Osteoblast (primary cell): ENCODE results near the gene TESMIN. TPM values are rescaled to one million over a fixed set of nuclear protein-coding genes. Genes with fewer than 3 reads are reported as not detected.

Source experiments
- DNase-seq: peaks from one replicate; pipeline ENCODE4 v3.0.0; 2011; ENCODE audit warnings: low spot score, mixed read lengths; ENCODE audit not compliant: insufficient read length; ENCODE audit errors: missing footprints
- H2AFZ ChIP-seq: 2 replicates; pipeline ENCODE4 v1.6.0; 2011; ENCODE audit warnings: mild to moderate bottlenecking, low read length
- H3K27ac ChIP-seq: 2 replicates; pipeline ENCODE4 v1.5.1; 2011; ENCODE audit warnings: mild to moderate bottlenecking, low read depth, low read length, moderate library complexity
- H3K27me3 ChIP-seq: 2 replicates; pipeline ENCODE4 v1.6.0; 2012; ENCODE audit warnings: mild to moderate bottlenecking, control low read depth, inconsistent platforms, low read length, moderate library complexity; ENCODE audit not compliant: insufficient read depth
- H3K36me3 ChIP-seq: 2 replicates; pipeline ENCODE4 v1.5.1; 2011; ENCODE audit warnings: mild to moderate bottlenecking, low read length, control low read depth, moderate library complexity; ENCODE audit not compliant: insufficient read depth
- H3K4me1 ChIP-seq: 2 replicates; pipeline ENCODE4 v1.5.1; 2011; ENCODE audit warnings: mild to moderate bottlenecking, low read length, control low read depth, moderate library complexity; ENCODE audit not compliant: insufficient read depth
- H3K4me2 ChIP-seq: 2 replicates; pipeline ENCODE4 v1.6.0; 2011; ENCODE audit warnings: mild to moderate bottlenecking, low read length; ENCODE audit not compliant: insufficient read depth
- H3K4me3 ChIP-seq: fragments of 200-600 bp; sonication (generic); 3 replicates; pipeline ENCODE4 v1.5.1; 2012; ENCODE audit warnings: mild to moderate bottlenecking, low read length, inconsistent platforms; ENCODE audit not compliant: insufficient read depth
- H3K79me2 ChIP-seq: 2 replicates; pipeline ENCODE4 v1.6.0; 2012; ENCODE audit warnings: mild to moderate bottlenecking, low read length, control low read depth, inconsistent platforms; ENCODE audit not compliant: insufficient read depth
- H3K9me3 ChIP-seq: 2 replicates; pipeline ENCODE4 v1.5.1; 2011; ENCODE audit warnings: low read depth, low read length, control low read depth
- H4K20me1 ChIP-seq: 2 replicates; pipeline ENCODE4 v1.6.0; 2012; ENCODE audit warnings: mild to moderate bottlenecking, low read length, control low read depth; ENCODE audit not compliant: insufficient read depth
- total RNA-seq: library from RNA; depleted of rRNA; stranded (reverse); fragments of >200 nt; gene quantifications from 2 replicates; pipeline ENCODE4 v1.2.3, GENCODE V29; 2012
- TF ChIP-seq, protein P1 (sequence below): IDR thresholded peaks from 2 replicates; pipeline ENCODE4 v1.5.1; 2011; ENCODE audit warnings: mild to moderate bottlenecking, low read depth, low read length, moderate library complexity; ENCODE audit errors: extremely low read depth

The TESMIN gene
- total RNA-seq, 1 donor = not detected

DNA sequence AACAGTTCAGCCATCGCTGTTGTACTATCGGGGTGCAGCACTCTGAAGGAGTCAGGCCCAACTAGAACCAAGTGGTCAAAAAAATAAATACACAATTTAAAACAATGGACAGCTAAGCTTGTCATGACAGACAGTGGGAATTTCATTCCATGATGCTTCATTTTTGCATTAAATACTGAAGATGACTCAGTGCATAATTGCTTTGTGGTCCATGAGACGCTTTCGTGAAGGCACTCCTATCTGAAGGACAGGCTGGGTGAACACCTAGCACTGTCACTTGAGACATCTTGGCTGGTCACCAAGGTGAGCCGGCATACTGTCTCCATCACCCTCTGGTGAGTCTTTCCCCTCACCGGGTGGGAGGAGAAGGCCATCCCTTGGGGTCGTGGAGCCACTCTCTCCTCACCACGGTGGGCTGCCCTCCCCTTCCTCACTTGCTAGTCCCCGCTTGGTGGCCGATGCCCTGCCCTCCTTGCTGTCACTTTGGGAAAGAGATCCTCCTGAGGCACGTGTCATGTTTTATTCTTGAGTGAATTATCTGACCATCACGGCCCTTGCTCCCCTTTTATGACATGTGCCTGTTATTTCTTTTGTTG is 4.9 kb upstream of the TESMIN start:
- Histone ChIP-seq H3K9me3 (no peaks in the 10 kb centered on the region), H2AFZ (no peak overlapping the region), H3K4me1 (no peaks in the 10 kb centered on the region), H3K27ac (no peak overlapping the region), H3K27me3 (no peaks in the 10 kb centered on the region), H3K36me3 (peaks cover 35% of the 10 kb centered on the region), H3K79me2 (no peaks in the 10 kb centered on the region), H3K4me3 (no peak overlapping the region), H3K4me2 (no peak overlapping the region), H4K20me1 (peaks cover 4% of the 10 kb centered on the region)
- TF ChIP-seq, protein P1, sequence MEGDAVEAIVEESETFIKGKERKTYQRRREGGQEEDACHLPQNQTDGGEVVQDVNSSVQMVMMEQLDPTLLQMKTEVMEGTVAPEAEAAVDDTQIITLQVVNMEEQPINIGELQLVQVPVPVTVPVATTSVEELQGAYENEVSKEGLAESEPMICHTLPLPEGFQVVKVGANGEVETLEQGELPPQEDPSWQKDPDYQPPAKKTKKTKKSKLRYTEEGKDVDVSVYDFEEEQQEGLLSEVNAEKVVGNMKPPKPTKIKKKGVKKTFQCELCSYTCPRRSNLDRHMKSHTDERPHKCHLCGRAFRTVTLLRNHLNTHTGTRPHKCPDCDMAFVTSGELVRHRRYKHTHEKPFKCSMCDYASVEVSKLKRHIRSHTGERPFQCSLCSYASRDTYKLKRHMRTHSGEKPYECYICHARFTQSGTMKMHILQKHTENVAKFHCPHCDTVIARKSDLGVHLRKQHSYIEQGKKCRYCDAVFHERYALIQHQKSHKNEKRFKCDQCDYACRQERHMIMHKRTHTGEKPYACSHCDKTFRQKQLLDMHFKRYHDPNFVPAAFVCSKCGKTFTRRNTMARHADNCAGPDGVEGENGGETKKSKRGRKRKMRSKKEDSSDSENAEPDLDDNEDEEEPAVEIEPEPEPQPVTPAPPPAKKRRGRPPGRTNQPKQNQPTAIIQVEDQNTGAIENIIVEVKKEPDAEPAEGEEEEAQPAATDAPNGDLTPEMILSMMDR = no peak
- DNase-seq = no peak

GRCh38 chr11:68753300-68753699 is 2.0 kb upstream of the TESMIN start:
- Histone ChIP-seq H3K27ac (no peak overlapping the region), H3K9me3 (no peaks in the 10 kb centered on the region), H3K4me1 (no peaks in the 10 kb centered on the region), H3K36me3 (peaks cover 22% of the 10 kb centered on the region), H3K4me3 (no peak overlapping the region), H3K27me3 (no peaks in the 10 kb centered on the region), H4K20me1 (peaks cover 4% of the 10 kb centered on the region), H3K79me2 (no peaks in the 10 kb centered on the region), H3K4me2 (no peak overlapping the region), H2AFZ (no peak overlapping the region)
- TF ChIP-seq, protein P1 = no peak
- DNase-seq = no peak

DNA sequence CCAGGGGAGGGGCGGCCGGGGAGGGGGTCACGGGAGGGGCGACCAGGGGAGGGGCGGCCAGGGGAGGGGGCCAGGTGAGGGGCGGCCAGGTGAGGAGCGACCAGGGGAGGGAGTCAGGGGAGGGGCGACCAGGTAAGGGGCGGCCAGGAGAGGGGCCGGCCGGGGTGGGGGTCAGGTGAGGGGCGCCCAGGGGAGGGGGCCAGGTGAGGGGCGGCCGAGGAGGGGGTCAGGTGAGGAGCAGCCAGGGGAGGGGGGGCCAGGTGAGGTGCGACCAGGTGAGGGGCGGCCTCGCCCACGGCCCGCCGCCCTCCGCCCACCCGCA is 355 bp downstream of the TESMIN start:
- no peak overlapping the region for H2AFZ ChIP-seq
- no peaks in the 10 kb centered on the region for H4K20me1 ChIP-seq
- no peaks in the 10 kb centered on the region for H3K9me3 ChIP-seq
- H3K4me2 ChIP-seq = peak overlapping the region; percentile 54
- no peak for DNase-seq
- no peaks in the 10 kb centered on the region for H3K27me3 ChIP-seq
- peak overlapping the region; percentile 59 for H3K4me3 ChIP-seq
- no peaks in the 10 kb centered on the region for H3K79me2 ChIP-seq
- H3K36me3 ChIP-seq = no peaks in the 10 kb centered on the region
- no peaks in the 10 kb centered on the region for H3K4me1 ChIP-seq
- no peak overlapping the region for H3K27ac ChIP-seq
- TF ChIP-seq, protein P1 = no peak

GRCh38 chr11:68750195-68751003 is 921 bp downstream of the TESMIN start:
- Histone ChIP-seq H2AFZ (no peak overlapping the region), H3K27ac (no peak overlapping the region), H3K9me3 (no peaks in the 10 kb centered on the region), H4K20me1 (no peaks in the 10 kb centered on the region), H3K4me2 (no peak overlapping the region), H3K36me3 (no peaks in the 10 kb centered on the region), H3K27me3 (no peaks in the 10 kb centered on the region), H3K4me1 (no peaks in the 10 kb centered on the region), H3K79me2 (no peaks in the 10 kb centered on the region), H3K4me3 (no peak overlapping the region)
- TF ChIP-seq, protein P1 = no peak
- no peak for DNase-seq
